C4-2B (cell line): Measurements from ENCODE around the gene SIK2.
A peak's percentile ranks its signal among the peaks of the same experiment; 100 is the strongest.

Experiments
- ZFX ChIP-seq: fragments of 450-650 bp; IDR thresholded peaks from 2 replicates; pipeline ENCODE4 v1.6.1; 2017
- TF ChIP-seq, protein P1 (sequence below): fragments of 450-650 bp; conservative IDR thresholded peaks from 2 replicates; pipeline ENCODE4 v1.5.1; 2017; ENCODE audit warnings: mild to moderate bottlenecking

DNA sequence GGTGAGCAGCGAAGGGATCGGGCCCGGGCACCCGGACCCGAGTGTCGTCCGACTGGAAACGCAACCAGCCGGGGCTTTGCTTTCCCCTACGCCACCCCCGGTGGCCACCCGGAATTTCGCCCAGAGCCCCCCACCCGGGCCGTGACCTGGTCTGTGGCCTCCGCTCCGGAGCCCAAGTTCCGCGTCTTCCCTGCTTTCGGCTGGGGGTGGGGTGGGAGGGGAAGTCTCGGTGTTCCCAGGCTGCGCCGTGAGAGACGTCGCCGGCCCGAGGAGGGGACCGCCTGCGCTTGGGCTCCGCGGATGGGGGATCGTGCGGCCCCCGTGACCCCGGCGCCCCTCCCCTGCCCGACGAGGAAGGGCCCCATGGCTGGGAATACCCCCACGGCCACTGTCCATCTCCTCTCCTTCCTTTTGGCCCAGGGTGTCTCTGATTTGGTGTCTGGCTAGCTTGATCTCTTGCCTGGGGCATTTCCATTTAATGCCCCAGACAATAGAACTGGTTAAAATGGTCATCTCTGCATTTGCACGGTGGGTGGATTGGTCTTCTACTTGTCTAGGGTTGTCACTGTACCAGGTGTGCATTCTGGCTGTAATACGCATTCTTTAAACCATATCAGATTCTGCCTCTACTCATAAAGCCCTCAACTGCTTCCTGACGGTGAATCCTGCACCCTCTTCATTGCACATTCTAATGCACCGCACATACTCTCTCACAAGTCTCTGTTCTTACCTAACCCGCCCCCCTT is 789 bp downstream of the SIK2 start:
- TF ChIP-seq, protein P1, sequence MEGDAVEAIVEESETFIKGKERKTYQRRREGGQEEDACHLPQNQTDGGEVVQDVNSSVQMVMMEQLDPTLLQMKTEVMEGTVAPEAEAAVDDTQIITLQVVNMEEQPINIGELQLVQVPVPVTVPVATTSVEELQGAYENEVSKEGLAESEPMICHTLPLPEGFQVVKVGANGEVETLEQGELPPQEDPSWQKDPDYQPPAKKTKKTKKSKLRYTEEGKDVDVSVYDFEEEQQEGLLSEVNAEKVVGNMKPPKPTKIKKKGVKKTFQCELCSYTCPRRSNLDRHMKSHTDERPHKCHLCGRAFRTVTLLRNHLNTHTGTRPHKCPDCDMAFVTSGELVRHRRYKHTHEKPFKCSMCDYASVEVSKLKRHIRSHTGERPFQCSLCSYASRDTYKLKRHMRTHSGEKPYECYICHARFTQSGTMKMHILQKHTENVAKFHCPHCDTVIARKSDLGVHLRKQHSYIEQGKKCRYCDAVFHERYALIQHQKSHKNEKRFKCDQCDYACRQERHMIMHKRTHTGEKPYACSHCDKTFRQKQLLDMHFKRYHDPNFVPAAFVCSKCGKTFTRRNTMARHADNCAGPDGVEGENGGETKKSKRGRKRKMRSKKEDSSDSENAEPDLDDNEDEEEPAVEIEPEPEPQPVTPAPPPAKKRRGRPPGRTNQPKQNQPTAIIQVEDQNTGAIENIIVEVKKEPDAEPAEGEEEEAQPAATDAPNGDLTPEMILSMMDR, result no peak
- TF ChIP-seq ZFX, result 0 out of 2 replicates have a peak, but pooled peaks have one; percentile 41
